GM18861 (cell line): Measurements from ENCODE around the gene ARMC3.
"Not testable (repeated sequence)": the region's sequence is repeated elsewhere in the genome, so short reads cannot be mapped to it uniquely, and the experiment has no call there.

Experiments
- ATAC-seq: cut with Tn5 transposase; IDR thresholded peaks from one replicate; pipeline ENCODE4 v1.9.1; 2021; ENCODE audit not compliant: unreplicated experiment

The ARMC3 gene, protein sequence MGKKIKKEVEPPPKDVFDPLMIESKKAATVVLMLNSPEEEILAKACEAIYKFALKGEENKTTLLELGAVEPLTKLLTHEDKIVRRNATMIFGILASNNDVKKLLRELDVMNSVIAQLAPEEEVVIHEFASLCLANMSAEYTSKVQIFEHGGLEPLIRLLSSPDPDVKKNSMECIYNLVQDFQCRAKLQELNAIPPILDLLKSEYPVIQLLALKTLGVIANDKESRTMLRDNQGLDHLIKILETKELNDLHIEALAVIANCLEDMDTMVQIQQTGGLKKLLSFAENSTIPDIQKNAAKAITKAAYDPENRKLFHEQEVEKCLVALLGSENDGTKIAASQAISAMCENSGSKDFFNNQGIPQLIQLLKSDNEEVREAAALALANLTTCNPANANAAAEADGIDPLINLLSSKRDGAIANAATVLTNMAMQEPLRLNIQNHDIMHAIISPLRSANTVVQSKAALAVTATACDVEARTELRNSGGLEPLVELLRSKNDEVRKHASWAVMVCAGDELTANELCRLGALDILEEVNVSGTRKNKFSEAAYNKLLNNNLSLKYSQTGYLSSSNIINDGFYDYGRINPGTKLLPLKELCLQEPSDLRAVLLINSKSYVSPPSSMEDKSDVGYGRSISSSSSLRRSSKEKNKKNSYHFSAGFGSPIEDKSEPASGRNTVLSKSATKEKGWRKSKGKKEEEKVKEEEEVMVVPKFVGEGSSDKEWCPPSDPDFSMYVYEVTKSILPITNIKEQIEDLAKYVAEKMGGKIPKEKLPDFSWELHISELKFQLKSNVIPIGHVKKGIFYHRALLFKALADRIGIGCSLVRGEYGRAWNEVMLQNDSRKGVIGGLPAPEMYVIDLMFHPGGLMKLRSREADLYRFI

DNA sequence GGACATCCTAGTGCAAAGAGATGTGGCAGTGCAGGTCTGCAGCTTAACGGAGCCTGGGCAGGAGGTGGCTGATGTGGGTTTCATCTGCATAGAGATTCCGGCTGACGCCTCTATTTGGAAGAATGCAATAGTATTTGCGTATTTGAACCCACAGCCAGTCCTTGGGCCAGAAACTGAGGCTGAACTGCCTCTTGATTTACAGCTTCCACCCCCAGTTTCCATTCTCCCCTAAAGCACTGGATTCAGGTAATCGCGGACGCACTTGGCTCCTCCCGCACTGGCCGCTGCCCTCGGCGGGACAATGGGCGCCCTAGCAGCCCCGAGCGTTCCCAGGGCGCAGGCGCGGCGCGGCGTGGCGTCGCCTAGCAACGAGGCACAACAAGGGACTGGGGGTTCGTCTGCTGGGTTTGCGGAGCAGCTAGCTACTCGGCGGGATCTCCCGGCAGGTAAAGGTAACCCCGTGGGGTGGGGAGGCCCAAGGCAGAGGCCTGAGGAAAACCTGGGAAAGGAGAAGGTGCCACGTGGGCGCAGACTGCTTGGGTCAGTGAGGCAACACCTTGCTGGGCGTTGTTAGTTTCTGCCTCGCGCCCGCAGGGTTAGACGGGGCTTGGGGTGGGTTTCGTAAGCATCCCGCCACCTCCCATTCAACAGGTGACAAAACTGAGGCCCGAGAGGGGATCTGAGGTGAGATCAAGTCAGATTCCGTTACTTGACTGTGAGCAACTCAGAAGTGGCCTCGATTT lies at the start of gene ARMC3:
Gene ARMC3 (plus strand): TSS at position 393 of the 743 bp plus-strand sequence. CDS start 3,944 bp downstream, outside the sequence.
- peak; percentile 48 for ATAC-seq

DNA sequence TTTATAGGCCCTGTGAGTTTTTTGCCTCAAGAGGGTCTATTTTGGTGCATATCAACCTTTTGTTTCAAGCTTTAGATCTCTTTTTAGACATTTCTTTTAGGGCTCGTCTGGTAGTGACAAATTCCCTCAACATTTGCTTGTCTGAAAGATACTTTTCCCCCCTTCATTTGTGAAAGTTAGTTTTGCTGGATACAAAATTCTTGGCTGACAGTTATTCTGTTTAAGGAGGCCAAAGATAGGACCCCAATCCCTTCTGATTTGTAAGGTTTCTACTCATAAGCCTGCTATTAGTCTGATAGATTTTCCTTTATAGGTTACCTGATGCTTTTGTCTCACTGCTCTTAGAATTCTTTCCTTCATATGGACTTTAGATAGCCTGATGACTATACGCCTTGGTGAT lies 36.1 kb upstream of the ARMC3 start:
- ATAC-seq, result no peak

DNA sequence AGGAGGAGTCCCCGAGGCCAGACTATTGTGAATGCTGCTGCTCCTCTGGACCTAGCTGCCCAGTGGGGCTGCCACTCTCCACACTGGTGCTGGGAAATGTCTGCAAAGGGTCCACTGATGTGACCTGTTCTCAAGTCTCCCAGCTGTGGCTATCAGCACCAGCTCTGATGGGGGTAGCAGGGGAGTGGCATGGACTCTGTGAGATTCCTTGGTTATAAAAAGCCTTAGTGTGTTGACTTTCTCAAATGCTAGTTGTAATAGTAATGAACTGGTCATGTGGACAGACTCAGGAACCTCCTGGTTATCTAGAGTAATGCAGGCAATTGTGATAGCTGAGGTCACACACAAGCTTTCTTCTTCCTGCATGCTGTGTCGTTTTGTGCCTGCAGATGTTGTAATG lies 34.1 kb upstream of the ARMC3 start:
- ATAC-seq, result no peak

DNA sequence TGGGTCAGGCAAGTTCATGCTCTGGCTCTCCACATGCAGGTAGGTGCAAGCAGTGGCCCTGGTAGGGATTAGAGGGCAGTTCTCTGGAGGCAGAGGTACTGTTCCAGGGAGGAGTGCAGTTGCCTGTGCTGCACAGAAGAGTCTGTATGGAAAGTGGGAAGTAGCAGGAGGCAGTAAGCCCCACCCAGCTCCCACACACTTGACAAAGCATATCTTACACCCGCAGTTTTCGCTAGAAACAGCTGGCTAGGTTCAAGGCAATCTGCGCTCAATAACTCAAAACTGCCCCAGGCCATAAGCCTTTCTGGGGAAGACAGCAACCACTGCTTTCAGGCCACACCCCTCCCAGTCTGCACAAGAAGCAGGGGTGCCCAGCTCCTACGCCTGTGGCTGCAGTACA lies 33.1 kb upstream of the ARMC3 start:
- ATAC-seq, result no peak

DNA sequence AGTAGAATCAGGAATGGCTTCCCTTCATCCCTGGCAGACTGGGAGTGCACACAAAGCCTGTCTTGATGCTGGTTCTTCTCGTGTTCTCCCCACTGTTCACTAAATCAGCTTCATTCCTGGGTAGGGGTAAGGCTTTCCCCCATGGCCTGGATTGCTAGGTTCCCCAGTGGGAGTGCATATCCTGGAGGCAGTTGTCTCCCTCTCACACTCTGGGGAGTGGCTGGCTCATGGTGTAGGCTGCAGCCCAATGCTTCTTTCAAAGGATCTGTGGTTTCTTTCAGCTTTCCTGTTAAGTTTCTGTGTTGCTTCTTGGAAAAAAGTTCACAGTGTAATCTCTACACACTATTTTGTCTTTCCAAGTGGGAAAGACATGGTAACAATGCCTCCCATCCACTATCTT lies 32.6 kb upstream of the ARMC3 start:
- ATAC-seq, result no peak

DNA sequence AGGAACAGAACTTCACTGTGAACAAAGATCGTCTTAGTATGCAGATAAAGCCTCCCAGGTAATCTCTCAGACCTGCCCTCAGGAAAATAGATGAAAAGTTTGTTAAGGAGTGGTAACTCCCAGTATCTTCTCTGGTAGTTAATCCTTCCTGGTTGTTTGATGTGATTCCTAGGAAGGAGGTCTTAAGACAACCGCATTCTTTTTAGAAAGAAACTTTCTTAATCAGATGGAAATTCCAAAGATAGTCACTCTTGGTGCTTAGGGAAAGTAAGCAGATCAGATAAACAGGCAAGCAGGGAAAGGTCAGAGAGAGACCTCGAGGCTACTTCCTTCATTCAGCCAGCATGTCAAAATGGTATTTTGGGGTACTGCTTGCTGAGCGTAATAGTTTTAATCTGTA lies 30.5 kb upstream of the ARMC3 start:
- no peak for ATAC-seq

DNA sequence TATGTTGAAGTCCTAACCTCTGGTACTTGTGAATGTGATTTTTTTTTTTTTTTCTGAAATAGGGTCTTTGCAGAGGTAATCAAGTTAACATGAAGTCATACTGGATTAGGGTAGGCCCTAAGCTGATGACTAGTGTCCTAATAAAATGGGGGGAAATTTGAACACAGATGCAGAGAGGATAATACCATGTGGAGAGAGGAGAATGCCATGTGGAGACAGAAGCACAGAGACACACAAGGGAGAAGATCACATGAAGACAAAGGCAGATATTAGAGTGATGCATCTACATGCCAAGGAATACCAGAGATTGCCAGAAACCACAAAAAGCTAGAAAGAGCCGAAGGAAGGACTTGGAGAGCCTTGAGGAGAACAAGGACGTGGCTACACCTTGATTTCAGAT lies 28.5 kb upstream of the ARMC3 start:
- ATAC-seq, result no peak

DNA sequence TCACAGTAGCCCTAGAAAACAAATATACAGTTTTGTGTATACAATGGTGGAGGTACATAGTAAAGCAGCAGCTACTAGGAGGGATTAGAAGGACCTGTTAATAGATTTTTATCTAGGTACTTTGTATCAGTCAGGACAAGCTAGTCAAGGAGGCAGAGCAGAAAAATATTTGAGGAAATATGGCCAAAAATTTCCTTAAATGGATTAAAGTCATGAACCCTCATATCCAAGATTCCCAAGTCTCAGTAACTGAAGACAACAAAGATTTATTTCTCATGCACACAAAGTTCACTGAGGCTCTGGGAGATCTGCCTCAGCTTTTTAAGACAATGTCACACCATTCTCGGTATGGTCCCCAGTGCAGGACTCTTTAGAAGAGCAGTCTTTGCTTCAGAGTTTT lies 28.1 kb upstream of the ARMC3 start:
- no peak for ATAC-seq

DNA sequence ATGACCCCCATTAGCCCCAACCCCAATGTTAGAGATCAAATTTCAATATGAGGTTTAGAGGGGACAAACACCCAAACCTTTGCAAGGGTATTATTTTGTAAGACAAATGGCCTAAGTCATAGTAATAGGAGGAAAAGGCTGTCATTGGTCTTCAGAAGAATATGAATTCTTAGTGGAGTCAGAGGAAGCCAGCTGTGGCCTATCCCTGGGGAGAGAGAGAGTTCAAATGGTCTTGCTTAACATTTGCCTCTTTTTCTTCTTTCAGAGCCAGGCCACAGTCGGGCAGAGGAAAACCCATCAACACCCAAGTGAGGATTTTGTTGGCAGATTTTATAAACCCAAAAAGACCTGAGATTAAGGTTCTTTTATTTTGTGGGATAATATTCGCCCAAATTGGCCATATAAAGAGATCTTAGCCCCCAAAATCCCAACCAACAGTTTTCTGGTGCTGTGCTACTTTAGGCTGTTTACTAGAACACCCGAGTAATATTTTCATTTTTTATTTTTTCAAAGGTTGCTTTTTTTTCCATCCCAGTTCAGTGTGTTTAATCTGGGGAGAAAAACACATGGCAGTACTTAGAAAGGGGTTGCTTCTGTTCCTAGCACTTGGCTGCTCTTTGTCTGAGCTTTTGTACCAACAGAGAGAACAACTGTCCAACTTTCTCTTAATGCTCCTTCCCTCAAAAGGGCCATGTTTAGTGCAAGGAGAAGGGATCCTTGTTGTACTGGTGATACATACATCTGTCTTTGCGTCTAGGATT lies 26.8 kb upstream of the ARMC3 start:
- ATAC-seq, result no peak

DNA sequence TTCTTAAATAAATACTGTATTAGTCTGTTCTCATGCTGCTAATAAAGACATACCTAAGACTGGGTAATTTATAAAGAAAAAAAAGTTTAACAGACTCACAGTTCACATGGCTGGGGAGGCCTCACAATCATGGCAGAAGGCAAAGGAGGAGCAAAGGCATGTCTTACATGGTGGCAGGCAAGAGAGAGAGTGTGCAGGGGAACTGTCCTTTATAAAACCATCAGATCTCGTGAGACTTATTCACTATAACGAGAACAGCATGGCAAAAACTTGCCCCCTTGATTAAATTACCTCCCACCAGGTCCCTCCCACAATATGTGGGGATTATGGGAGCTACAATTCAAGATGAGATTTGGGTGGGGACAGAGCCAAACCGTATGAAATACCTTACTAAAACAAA lies 25.7 kb upstream of the ARMC3 start:
- ATAC-seq, result not testable (repeated sequence)

DNA sequence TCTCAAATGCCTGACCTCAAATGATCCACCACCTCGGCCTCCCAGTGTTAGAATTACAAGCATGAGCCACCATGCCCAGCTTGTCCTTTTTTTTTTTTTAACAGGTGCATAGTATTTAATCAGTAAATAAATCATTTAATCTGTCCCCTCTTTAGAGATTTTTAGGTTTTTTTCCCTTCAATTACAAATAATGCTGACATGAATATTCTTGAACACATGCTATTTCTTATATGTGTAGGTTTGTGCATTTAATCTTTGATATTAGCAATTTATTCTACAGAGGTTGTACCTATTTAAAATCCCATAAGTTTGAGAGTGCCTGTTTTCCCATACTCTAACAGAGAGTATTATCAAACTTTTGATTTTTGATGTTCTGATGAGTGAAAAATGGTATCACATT lies 24.2 kb upstream of the ARMC3 start:
- ATAC-seq, result no peak

DNA sequence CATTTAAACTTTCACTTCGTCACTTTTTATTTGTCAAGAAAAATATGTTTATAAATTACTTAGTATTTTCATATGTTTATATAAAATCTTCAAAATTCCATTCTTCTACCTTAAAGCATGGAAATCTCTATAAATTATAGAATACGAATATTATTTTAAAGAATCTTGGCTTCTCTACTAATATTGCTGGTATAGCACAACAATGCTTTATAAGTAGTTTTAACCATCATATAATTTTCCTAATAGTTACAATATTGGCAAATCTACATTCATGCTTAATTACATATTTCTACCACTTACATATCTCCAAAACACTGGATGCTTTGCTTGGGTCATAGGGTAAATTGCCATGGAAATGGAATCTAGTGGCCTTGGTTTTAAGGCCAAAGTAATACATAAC lies 21.1 kb upstream of the ARMC3 start:
- no peak for ATAC-seq

DNA sequence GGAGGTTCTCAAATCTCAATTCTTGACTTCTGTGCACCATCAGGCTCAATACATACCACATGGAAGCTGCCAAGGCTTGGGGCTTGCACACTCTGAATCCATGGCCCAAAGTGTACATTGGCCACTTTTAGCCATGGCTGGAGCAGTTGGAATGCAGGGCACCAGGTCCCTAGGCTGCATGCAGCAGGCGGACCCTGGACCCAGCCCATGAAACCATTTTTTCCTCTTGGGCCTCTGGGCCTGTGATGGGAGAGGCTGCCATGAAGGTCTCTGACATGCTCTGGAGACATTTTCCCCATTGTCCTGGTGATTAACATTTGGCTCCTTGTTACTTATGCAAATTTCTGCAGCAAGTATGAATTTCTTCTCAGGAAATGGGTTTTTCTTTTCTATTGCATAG lies 19.0 kb upstream of the ARMC3 start:
- ATAC-seq, result no peak

DNA sequence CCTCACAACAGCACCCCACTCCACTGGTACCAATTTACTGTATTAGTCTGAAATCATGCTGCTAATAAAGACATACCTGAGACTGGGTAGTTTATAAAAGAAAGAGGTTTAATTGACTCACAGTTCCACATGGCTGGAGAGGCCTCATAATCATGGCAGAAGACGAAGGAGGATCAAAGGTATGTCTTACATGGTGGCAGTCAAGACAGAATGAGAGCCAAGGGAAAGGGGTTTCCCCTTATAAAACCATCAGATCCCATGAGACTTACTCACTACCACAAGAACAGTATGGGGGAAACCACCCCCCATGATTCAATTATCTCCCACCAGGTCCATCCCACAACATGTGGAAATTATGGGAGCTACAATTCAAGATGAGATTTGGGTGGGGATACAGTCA lies 18.2 kb upstream of the ARMC3 start:
- ATAC-seq, result not testable (repeated sequence)

DNA sequence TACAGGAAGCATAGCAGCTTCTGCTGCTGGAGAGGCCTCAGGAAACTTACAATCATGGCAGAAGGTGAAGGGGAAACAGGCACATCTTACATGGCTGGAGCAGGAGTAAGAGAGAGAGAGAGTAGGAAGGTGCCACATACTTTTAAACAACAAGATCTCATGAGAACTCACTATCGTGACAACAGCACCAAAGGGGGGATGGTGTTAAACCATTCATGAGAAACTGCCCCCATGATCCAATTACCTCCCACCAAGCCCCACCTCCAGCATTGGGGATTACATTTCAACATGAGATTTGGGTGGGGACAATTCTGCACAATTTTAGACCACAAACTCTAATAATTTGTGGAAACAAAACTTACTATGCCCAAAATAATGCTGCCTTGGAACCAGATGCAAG lies 16.8 kb upstream of the ARMC3 start:
- no peak for ATAC-seq

DNA sequence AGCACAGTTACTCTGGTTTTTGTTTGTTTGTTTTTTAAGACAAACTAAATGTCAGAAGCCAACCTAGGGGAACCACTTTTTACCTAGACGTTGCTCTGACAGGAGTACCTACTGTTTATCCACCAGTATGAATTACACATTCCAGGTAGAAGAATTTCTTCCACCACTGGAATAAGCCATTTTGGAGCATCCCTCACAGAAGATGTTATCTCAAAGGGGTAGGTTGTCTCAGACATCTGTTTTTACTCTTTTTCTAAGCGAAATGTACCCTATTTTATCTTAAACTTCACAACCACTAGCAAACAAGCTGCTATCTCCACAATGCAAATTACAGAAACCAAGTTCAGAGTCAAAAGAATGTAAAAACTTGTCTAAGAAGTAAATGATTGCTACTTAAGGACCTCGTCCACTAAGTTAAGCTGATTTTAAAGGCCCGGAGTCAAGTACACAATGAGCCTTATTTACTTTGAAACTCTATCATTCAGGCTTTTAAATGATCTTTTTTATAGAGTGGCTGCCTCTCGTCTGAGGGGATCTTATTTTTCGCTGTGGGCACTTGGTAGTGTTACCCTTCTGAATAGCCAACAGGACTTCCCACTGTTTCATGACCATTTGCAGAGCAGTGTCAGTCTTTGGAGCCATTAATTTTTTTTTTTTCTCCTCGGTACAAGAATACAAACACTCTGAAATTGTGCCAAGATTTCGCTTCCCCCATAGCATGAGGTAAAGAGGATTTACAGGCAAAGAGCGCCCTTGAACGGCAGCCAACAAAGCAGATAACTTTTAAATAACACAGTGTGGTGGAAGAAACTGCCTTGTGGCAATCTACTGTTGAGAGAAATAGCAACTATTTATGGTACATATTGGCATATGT lies 15.7 kb upstream of the ARMC3 start:
- ATAC-seq, result no peak

DNA sequence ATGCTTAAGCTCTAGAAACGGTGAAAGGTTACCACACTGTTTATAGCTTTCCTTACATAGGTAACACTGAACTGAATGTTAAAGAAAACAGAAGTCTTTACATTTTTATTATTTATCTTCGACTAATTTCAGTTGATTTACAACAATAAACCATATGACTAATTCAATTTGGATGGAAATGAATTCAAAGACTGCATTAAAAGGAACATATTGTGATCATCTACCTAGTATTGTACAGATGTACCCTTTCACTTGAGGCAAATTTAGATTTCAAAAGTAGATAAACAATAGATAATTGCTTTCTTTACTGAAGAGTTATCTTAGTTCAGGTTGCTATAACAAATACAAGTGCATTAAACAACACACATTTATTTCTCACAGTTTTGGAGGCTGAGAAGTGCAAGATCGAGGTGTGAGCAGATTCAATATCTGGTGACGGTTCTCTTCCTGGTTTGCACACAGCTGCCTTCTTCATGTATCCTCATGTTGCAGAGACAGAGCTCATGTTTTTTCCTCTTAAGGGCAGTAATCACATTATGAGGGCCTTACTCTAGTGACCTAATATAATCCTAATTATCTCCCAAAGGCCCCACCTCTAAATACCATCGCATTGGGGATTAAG lies 15.0 kb upstream of the ARMC3 start:
- ATAC-seq, result no peak

DNA sequence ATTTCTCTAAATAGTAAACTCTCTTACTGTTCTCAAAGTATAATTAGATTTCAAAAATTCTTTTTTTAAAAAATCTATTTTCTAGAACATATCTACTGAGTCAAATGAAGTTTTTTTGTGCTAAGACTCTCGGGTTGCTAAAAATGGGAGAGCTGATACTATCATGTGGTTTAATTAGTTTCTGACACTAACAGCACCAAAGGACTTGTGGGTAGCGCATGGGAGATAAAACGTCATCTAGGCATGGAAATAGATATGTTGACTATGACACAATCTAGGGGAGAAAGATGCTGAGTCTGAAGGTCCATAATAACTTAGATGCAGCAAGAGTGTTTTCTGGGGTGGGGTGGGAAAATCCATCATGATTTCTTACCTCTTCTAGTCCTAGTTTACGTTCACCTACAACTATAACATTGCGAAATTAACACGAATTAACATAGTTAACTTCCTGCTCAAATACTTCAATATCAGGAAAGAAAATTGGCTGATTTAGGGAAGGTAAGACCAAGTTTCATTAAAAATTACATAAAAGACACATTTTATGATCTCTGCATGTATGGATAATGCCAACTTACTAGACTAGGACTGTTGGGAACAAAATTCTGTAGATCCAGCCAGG lies 14.3 kb upstream of the ARMC3 start:
- ATAC-seq, result no peak

DNA sequence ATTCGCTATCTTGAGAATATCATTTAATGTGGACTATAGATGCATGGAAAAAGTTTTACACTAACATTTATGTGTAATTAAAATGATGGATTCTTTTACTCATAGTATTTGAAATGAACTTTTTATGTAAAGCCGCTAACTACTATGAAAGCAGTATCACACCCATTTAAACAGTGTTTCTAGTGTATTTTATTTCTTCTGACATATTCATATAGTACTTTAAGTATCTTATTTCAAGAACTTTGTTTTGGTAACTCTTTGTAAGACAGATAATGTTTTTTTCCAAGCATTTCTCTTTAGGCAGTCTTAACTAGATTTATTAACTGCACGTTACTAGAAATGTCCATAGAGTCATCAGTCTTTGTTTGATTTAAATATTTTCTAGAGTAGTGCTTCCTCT lies 12.5 kb upstream of the ARMC3 start:
- no peak for ATAC-seq
